A673 (cell line): Measurements from ENCODE around the gene ATG101. TPM values are rescaled to one million over a fixed set of nuclear protein-coding genes. Genes with fewer than 3 reads are reported as not detected.

Experiments
- BruUV-seq: library from RNA; stranded (reverse); fragments of 400-500 nt; replicated peaks from 2 replicates; lab custom pipeline; 2021; lab: Mats Ljungman, UMichigan
- CTCF ChIA-PET: fragments of 300-600 bp; sonication (Branson Sonifier 250); formaldehyde crosslinking; loops from one replicate; lab custom pipeline; 2022; ENCODE audit warnings: antibody characterized with exemption; lab: Charles Lee
- POLR2A ChIA-PET: fragments of 300-600 bp; sonication (Branson Sonifier 250); formaldehyde crosslinking; loops from one replicate; lab custom pipeline; 2022; ENCODE audit warnings: antibody characterized with exemption; ENCODE audit not compliant: low non-redundant PET; lab: Charles Lee
- DNase-seq: peaks from one replicate; pipeline ENCODE4 v3.0.0-alpha.2; 2015; ENCODE audit warnings: low spot score
- H3K27ac ChIP-seq: fragments of 200-600 bp; sonication (generic); 2 replicates; pipeline ENCODE4 v1.5.1; 2016; ENCODE audit warnings: mixed run types, low read depth, mild to moderate bottlenecking, mixed read lengths, antibody characterized with exemption, low read length; ENCODE audit not compliant: poor library complexity, severe bottlenecking
- H3K27me3 ChIP-seq: fragments of 200-600 bp; sonication (generic); replicated peaks from 2 replicates; pipeline ENCODE4 v1.6.1; 2017; ENCODE audit warnings: mixed run types, low read depth, mild to moderate bottlenecking, mixed read lengths, antibody characterized with exemption, low read length; ENCODE audit not compliant: insufficient read depth, poor library complexity
- H3K36me3 ChIP-seq: fragments of 200-600 bp; sonication (generic); 2 replicates; pipeline ENCODE4 v1.6.1; 2016; ENCODE audit warnings: mixed run types, mild to moderate bottlenecking, mixed read lengths, antibody characterized with exemption, low read length; ENCODE audit not compliant: insufficient read depth, poor library complexity, severe bottlenecking
- H3K4me1 ChIP-seq: fragments of 200-600 bp; sonication (generic); 2 replicates; pipeline ENCODE4 v1.6.1; 2017; ENCODE audit warnings: mixed run types, mild to moderate bottlenecking, mixed read lengths, antibody characterized with exemption, low read length; ENCODE audit not compliant: insufficient read depth, poor library complexity, severe bottlenecking
- H3K4me3 ChIP-seq: fragments of 200-600 bp; sonication (generic); 2 replicates; pipeline ENCODE4 v1.5.1; 2016; ENCODE audit warnings: low read depth, mixed run types, mild to moderate bottlenecking, mixed read lengths, low read length; ENCODE audit not compliant: poor library complexity, severe bottlenecking
- H3K9me3 ChIP-seq: fragments of 200-600 bp; sonication (generic); 2 replicates; pipeline ENCODE4 v1.6.1; 2016; ENCODE audit warnings: mixed run types, low read depth, mild to moderate bottlenecking, mixed read lengths, antibody characterized with exemption, low read length; ENCODE audit not compliant: poor library complexity, severe bottlenecking
- EZH2 ChIP-seq: fragments of 200-600 bp; sonication (generic); IDR thresholded peaks from 2 replicates; pipeline ENCODE4 v1.6.1; 2017; ENCODE audit warnings: borderline replicate concordance, low read depth, mild to moderate bottlenecking, mixed read lengths, antibody characterized with exemption, low read length; ENCODE audit not compliant: poor library complexity, severe bottlenecking
- intact Hi-C: fragments of 100-400 bp; cut with micrococcal nuclease; formaldehyde crosslinking; loops from one replicate; pipeline ENCODE4 v1.10.0; 2022; ENCODE audit not compliant: unreplicated experiment
- total RNA-seq: library from RNA; stranded (reverse); gene quantifications from 2 replicates; pipeline ENCODE4 v1.2.3, GENCODE V29; 2021
- TF ChIP-seq, protein P1 (sequence below): fragments of 300-800, 200-600 bp; sonication (generic); conservative IDR thresholded peaks from 2 replicates; pipeline ENCODE4 v1.5.1; 2017; ENCODE audit warnings: low read depth, mild to moderate bottlenecking, antibody characterized with exemption, low read length, moderate library complexity, mixed read lengths

ATG101 gene
- total RNA-seq, 1 experiment from 2014 or later, result 52.0 TPM

- no TSS peak for BruUV-seq
- POLR2A ChIA-PET, result no interaction called here
- TF ChIP-seq EZH2, result no peak
- TF ChIP-seq, protein P1, sequence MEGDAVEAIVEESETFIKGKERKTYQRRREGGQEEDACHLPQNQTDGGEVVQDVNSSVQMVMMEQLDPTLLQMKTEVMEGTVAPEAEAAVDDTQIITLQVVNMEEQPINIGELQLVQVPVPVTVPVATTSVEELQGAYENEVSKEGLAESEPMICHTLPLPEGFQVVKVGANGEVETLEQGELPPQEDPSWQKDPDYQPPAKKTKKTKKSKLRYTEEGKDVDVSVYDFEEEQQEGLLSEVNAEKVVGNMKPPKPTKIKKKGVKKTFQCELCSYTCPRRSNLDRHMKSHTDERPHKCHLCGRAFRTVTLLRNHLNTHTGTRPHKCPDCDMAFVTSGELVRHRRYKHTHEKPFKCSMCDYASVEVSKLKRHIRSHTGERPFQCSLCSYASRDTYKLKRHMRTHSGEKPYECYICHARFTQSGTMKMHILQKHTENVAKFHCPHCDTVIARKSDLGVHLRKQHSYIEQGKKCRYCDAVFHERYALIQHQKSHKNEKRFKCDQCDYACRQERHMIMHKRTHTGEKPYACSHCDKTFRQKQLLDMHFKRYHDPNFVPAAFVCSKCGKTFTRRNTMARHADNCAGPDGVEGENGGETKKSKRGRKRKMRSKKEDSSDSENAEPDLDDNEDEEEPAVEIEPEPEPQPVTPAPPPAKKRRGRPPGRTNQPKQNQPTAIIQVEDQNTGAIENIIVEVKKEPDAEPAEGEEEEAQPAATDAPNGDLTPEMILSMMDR, result no peak
Measured at GRCh38 chr12:52076811-52077210, 7.0 kb downstream of the ATG101 start.

GRCh38 chr12:52078276-52078675 is 8.5 kb downstream of the ATG101 start:
- POLR2A ChIA-PET, result no interaction called here
- TF ChIP-seq EZH2, result no peak
- TF ChIP-seq, protein P1, result no peak
- no TSS peak for BruUV-seq
- Histone ChIP-seq H3K27me3 (no peaks in the 10 kb centered on the region), H3K4me1 (peaks cover 23% of the 10 kb centered on the region), H3K36me3 (peaks cover 33% of the 10 kb centered on the region), H3K9me3 (no peaks in the 10 kb centered on the region), H3K4me3 (no peak overlapping the region), H3K27ac (no peak overlapping the region)
- no peak for DNase-seq
- intact Hi-C loops, result no loop called here
- CTCF ChIA-PET, result no interaction called here

More at GRCh38 chr12:52076811-52077210, 7.0 kb downstream of the ATG101 start:
- intact Hi-C loops, result no loop called here
- no peaks in the 10 kb centered on the region for H3K27me3 ChIP-seq
- H3K4me3 ChIP-seq, result no peak overlapping the region
- no peak for DNase-seq
- H3K36me3 ChIP-seq, result peaks cover 42% of the 10 kb centered on the region
- H3K4me1 ChIP-seq, result peaks cover 9% of the 10 kb centered on the region
- CTCF ChIA-PET, result interaction anchor here (1.6 kb wide), 1 partner anchor 51 kb away, joined by 3 read pairs; no protein-coding TSS in a partner anchor
- H3K27ac ChIP-seq, result no peak overlapping the region
- H3K9me3 ChIP-seq, result no peaks in the 10 kb centered on the region

DNA sequence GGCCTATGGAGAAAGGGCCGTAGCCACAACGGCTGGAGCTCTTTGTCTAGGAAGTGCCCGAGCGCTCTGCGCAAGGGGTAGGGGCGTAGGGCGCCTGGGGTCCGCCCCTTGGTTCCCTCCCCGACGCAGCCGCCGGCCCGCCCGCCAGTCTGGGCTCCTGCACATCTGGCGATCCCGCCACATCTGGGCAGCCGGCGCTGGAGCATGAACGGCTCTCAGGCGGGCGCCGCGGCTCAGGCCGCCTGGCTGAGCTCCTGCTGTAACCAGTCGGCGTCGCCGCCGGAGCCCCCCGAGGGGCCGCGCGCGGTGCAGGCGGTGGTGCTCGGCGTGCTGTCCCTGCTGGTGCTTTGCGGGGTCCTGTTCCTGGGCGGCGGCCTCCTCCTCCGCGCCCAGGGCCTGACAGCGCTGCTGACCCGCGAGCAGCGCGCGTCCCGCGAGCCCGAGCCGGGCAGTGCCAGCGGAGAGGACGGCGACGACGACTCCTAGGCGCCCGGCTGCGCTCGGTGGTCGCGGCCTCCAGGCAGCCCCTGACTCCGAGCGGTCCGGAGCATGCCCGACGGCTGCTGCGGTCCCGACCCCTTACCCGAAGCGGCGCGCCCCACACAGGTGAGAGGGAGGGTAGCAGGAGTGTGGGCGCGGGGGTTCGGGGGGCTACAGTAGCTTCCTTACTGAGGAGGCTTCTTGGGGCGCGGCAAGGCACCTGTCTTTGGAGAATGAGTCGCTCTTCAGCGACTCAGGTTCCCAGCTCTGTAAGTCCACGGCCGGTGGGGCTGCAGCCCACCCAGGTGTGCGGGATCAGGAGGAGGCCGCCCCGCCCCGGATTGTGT is 10.0 kb downstream of the ATG101 start, which contains the start of gene SMIM41:
Gene SMIM41, plus strand, starts transcription at position 129 of the 827 bp plus-strand sequence. Its CDS starts 76 bp downstream, at position 205.
- Histone ChIP-seq H3K27ac (no peak within 1 kb of the TSS), H3K4me3 (no peak within 1 kb of the TSS), H3K9me3 (no peaks in the 10 kb centered on the region), H3K4me1 (peaks cover 24% of the 10 kb centered on the region), H3K36me3 (peaks cover 25% of the 10 kb centered on the region), H3K27me3 (no peaks in the 10 kb centered on the region)
- ChIA-PET CTCF (interaction anchor here (4.7 kb wide), 1 partner anchor 54 kb away, joined by 46 read pairs; no protein-coding TSS in a partner anchor), POLR2A (no interaction called here)
- no TSS peak for BruUV-seq
- no peak for DNase-seq
- TF ChIP-seq, protein P1, result no peak
- no peak for TF ChIP-seq EZH2
- intact Hi-C loops, result no loop called here
